H1 (cell line): ENCODE data around the gene NFXL1. TPM values are rescaled to one million over a fixed set of nuclear protein-coding genes. Genes with fewer than 3 reads are reported as not detected.

Experiments used
- CTCF ChIA-PET: fragments of 300-600 bp; sonication (Branson Sonifier 250); formaldehyde crosslinking; loops from one replicate; lab custom pipeline; 2021; ENCODE audit not compliant: partially characterized antibody; lab: Charles Lee
- POLR2A ChIA-PET: fragments of 300-600 bp; sonication (Branson Sonifier 250); formaldehyde crosslinking; loops from one replicate; lab custom pipeline; 2021; ENCODE audit warnings: inconsistent platforms; ENCODE audit not compliant: partially characterized antibody; lab: Charles Lee
- DNase-seq, 2 experiments: peaks; one replicate each; pipeline versions ENCODE4 v3.0.0 to v3.0.0-alpha.2; 2010 to 2022; ENCODE audit warnings: low spot score in 2 of 2, low read depth in 1 of 2, mixed read lengths in 1 of 2
- FAIRE-seq: peaks from 2 replicates; lab custom pipeline; 2011; peaks lifted over from hg19 to GRCh38; lab: Jason Lieb, UNC
- H2AFZ ChIP-seq: 2 replicates; pipeline ENCODE4 v1.8.1; 2012; ENCODE audit warnings: low read length, inconsistent platforms
- H2AK5ac ChIP-seq: 2 replicates; pipeline ENCODE4 v1.6.1; 2013; ENCODE audit warnings: low read depth, low read length
- H2BK120ac ChIP-seq: replicated peaks from 2 replicates; pipeline ENCODE3; 2013; ENCODE audit warnings: low read depth, low read length, inconsistent platforms
- H2BK12ac ChIP-seq: 2 replicates; pipeline ENCODE4 v1.6.1; 2013; ENCODE audit warnings: low read depth, low read length
- H2BK15ac ChIP-seq: 2 replicates; pipeline ENCODE4 v1.6.1; 2013; ENCODE audit warnings: low read length
- H2BK20ac ChIP-seq: 2 replicates; pipeline ENCODE4 v1.6.1; 2013; ENCODE audit warnings: low read length
- H2BK5ac ChIP-seq: 2 replicates; pipeline ENCODE4 v1.6.1; 2013; ENCODE audit warnings: low read depth, low read length
- H3K14ac ChIP-seq: 2 replicates; pipeline ENCODE4 v1.6.1; 2013; ENCODE audit warnings: inconsistent platforms; ENCODE audit not compliant: insufficient read length
- H3K18ac ChIP-seq: 2 replicates; pipeline ENCODE4 v1.6.1; 2013; ENCODE audit warnings: low read length; ENCODE audit errors: extremely low read depth
- H3K23ac ChIP-seq: 2 replicates; pipeline ENCODE4 v1.6.1; 2013; ENCODE audit warnings: inconsistent platforms; ENCODE audit not compliant: insufficient read length
- H3K23me2 ChIP-seq: 2 replicates; pipeline ENCODE4 v1.6.1; 2013; ENCODE audit warnings: low read depth, low read length
- H3K27ac ChIP-seq: 2 replicates; pipeline ENCODE4 v1.6.1; 2011; ENCODE audit warnings: low read depth, low read length, inconsistent platforms
- H3K27me3 ChIP-seq, 4 experiments: replicated peaks in 1 of 4; 1 replicate in 1 of 4; 2 replicates in 3 of 4; pipeline versions ENCODE4 v1.6.1 to v1.8.1; 2011 to 2013; ENCODE audit warnings: low read length in 3 of 4, mild to moderate bottlenecking in 3 of 4, inconsistent platforms in 2 of 4, mixed read lengths in 2 of 4, moderate library complexity in 1 of 4; ENCODE audit not compliant: control insufficient read depth in 3 of 4, insufficient read depth in 3 of 4; ENCODE audit errors: extremely low read depth in 1 of 4
- H3K36me3 ChIP-seq, 4 experiments: 2 replicates each; pipeline versions ENCODE4 v1.6.1 to v1.8.1; 2011 to 2013; ENCODE audit warnings: mild to moderate bottlenecking in 4 of 4, low read length in 3 of 4, moderate library complexity in 2 of 4, control low read depth in 1 of 4, inconsistent platforms in 1 of 4; ENCODE audit not compliant: insufficient read depth in 4 of 4, control insufficient read depth in 2 of 4
- H3K4ac ChIP-seq: replicated peaks from 2 replicates; pipeline ENCODE3; 2013; ENCODE audit warnings: low read length, low read depth, mixed read lengths, inconsistent platforms; ENCODE audit not compliant: insufficient read length
- H3K4me1 ChIP-seq, 4 experiments: replicated peaks in 1 of 4; 1 replicate in 1 of 4; 2 replicates in 3 of 4; pipeline versions ENCODE4 v1.6.1 to v1.8.1; 2011 to 2013; ENCODE audit warnings: low read length in 3 of 4, inconsistent platforms in 2 of 4, mixed read lengths in 1 of 4; ENCODE audit not compliant: insufficient read depth in 4 of 4, control insufficient read depth in 3 of 4
- H3K4me2 ChIP-seq, 2 experiments: 2 replicates each; pipeline versions ENCODE4 v1.6.1 to v1.8.1; 2011 to 2013; ENCODE audit warnings: low read depth in 2 of 2, low read length in 2 of 2, control low read depth in 1 of 2, inconsistent platforms in 1 of 2, mild to moderate bottlenecking in 1 of 2; ENCODE audit not compliant: insufficient read depth in 1 of 2
- H3K4me3 ChIP-seq, 4 experiments: fragments of 200-600, 300-600 bp in 1 of 4; sonication (generic), shearing (Covaris generic), sonication (Bioruptor Twin) in 1 of 4; 2 replicates each; pipeline versions ENCODE4 v1.5.1 to v1.8.1; 2011 to 2016; ENCODE audit warnings: low read length in 4 of 4, low read depth in 3 of 4, control low read depth in 2 of 4, inconsistent platforms in 2 of 4, mild to moderate bottlenecking in 2 of 4, mixed read lengths in 1 of 4, moderate library complexity in 1 of 4; ENCODE audit not compliant: insufficient read depth in 2 of 4; ENCODE audit errors: extremely low read depth in 1 of 4
- H3K56ac ChIP-seq: replicated peaks from 2 replicates; pipeline ENCODE3; 2013; ENCODE audit warnings: low read depth, mild to moderate bottlenecking, mixed read lengths, low read length, inconsistent platforms; ENCODE audit not compliant: insufficient read length
- H3K79me1 ChIP-seq: 2 replicates; pipeline ENCODE4 v1.6.1; 2013; ENCODE audit warnings: low read depth, low read length, control low read depth
- H3K79me2 ChIP-seq, 2 experiments: 2 replicates each; pipeline versions ENCODE4 v1.6.1 to v1.8.1; 2012 to 2013; ENCODE audit warnings: low read length in 2 of 2, mild to moderate bottlenecking in 2 of 2, inconsistent platforms in 1 of 2; ENCODE audit not compliant: insufficient read depth in 2 of 2, control insufficient read depth in 1 of 2
- H3K9ac ChIP-seq, 4 experiments: replicated peaks in 1 of 4; 1 replicate in 1 of 4; 2 replicates in 3 of 4; pipeline versions ENCODE4 v1.6.1 to v1.8.1; 2011 to 2013; ENCODE audit warnings: low read depth in 3 of 4, low read length in 3 of 4, control low read depth in 2 of 4, mild to moderate bottlenecking in 2 of 4, moderate library complexity in 2 of 4, inconsistent platforms in 1 of 4; ENCODE audit errors: extremely low read depth in 1 of 4
- H3K9me3 ChIP-seq, 2 experiments: 2 replicates each; pipeline versions ENCODE4 v1.6.1 to v1.8.1; 2012 to 2013; ENCODE audit warnings: mild to moderate bottlenecking in 2 of 2, moderate library complexity in 2 of 2, control low read depth in 1 of 2, inconsistent platforms in 1 of 2, low read depth in 1 of 2, low read length in 1 of 2, mixed read lengths in 1 of 2; ENCODE audit not compliant: insufficient read depth in 2 of 2
- H4K20me1 ChIP-seq, 2 experiments: replicated peaks in 1 of 2; 2 replicates each; pipeline versions ENCODE3 to v1.8.1; 2011 to 2013; ENCODE audit warnings: inconsistent platforms in 2 of 2, low read length in 2 of 2, mild to moderate bottlenecking in 1 of 2; ENCODE audit not compliant: insufficient read depth in 2 of 2, control insufficient read depth in 1 of 2
- H4K5ac ChIP-seq: 2 replicates; pipeline ENCODE4 v1.6.1; 2013; ENCODE audit warnings: low read length, low read depth, mixed read lengths, inconsistent platforms; ENCODE audit not compliant: insufficient read length
- H4K8ac ChIP-seq: 2 replicates; pipeline ENCODE4 v1.8.0; 2013; ENCODE audit warnings: mild to moderate bottlenecking, moderate library complexity, low read length, inconsistent platforms; ENCODE audit not compliant: insufficient read depth; ENCODE audit errors: extremely low read depth
- H4K91ac ChIP-seq: replicated peaks from 2 replicates; pipeline ENCODE3; 2013; ENCODE audit warnings: low read length, mixed read lengths, inconsistent platforms; ENCODE audit not compliant: insufficient read length
- CTCF ChIP-seq, 3 experiments: IDR thresholded peaks; 1 replicate in 2 of 3; 2 replicates in 1 of 3; pipeline versions ENCODE4 v1.5.1 to v1.6.1; 2011; ENCODE audit warnings: low read length in 3 of 3, mild to moderate bottlenecking in 3 of 3, inconsistent platforms in 2 of 3, low read depth in 1 of 3, moderate library complexity in 1 of 3; ENCODE audit not compliant: insufficient read depth in 1 of 3; ENCODE audit errors: control extremely low read depth in 1 of 3
- FOSL1 ChIP-seq: IDR thresholded peaks from 2 replicates; pipeline ENCODE4 v1.6.1; 2011; ENCODE audit warnings: mild to moderate bottlenecking, low read depth, low read length, moderate library complexity; ENCODE audit not compliant: insufficient read depth
- MAFK ChIP-seq: IDR thresholded peaks from 2 replicates; pipeline ENCODE4 v1.6.1; 2012; ENCODE audit warnings: low read depth, mild to moderate bottlenecking, improper control_type of control experiment, low read length
- MAX ChIP-seq: IDR thresholded peaks from 2 replicates; pipeline ENCODE4 v1.6.1; 2012; ENCODE audit warnings: inconsistent platforms
- RAD21 ChIP-seq, 2 experiments: IDR thresholded peaks in 1 of 2; conservative IDR thresholded peaks in 1 of 2; 2 replicates each; pipeline ENCODE4 v1.6.1; 2011; ENCODE audit warnings: low read depth in 2 of 2, low read length in 2 of 2, improper control_type of control experiment in 1 of 2, inconsistent platforms in 1 of 2, mild to moderate bottlenecking in 1 of 2, moderate library complexity in 1 of 2
- SIRT6 ChIP-seq: IDR thresholded peaks from one replicate; pipeline ENCODE4 v1.7.1; 2012; ENCODE audit warnings: low read length, inconsistent platforms
- SUZ12 ChIP-seq: fragments of 200-600 bp; sonication (generic); IDR thresholded peaks from 2 replicates; pipeline ENCODE4 v1.6.1; 2012; ENCODE audit warnings: mild to moderate bottlenecking, inconsistent platforms, low read length, moderate library complexity, mixed read lengths
- WGBS, 2 experiments: shearing (Covaris generic) in 1 of 2; methylation state at CpG; one replicate each; pipeline versions ENCODE4 v1.1.6 to v1.1.7; 2013 to 2015; ENCODE audit warnings: low lambda C conversion rate in 2 of 2, mixed read lengths in 2 of 2, inconsistent platforms in 1 of 2, low coverage in 1 of 2, missing lambda C conversion rate in 1 of 2; ENCODE audit not compliant: insufficient replicate concordance in 2 of 2, insufficient coverage in 1 of 2, insufficient read length in 1 of 2; ENCODE audit errors: extremely low coverage in 1 of 2, missing lambda C conversion rate in 1 of 2; 5-methylcytosine and 5-hydroxymethylcytosine counted together
- polyA plus RNA-seq, 7 experiments: library from polyadenylated mRNA; depleted of rRNA in 3 of 7; stranded (reverse) in 5 of 7; unstranded in 2 of 7; fragments of >200 nt in 5 of 7; fragments of 200-250 nt in 2 of 7; gene quantifications; 1 replicate in 5 of 7; 2 replicates in 1 of 7; 4 replicates in 1 of 7; pipeline versions ENCODE4 v1.2.1 to v1.2.3, GENCODE V29; 2011 to 2013; ENCODE audit warnings: missing spikeins in 2 of 7, mixed read lengths in 2 of 7
- total RNA-seq: library from RNA; stranded (reverse); fragmentation: NEBNext Ultra II Directional; extraction: Animal tissue kit (Norgen Biotek cat#: 25700); gene quantifications from 2 replicates; pipeline ENCODE4 v1.2.1, GENCODE V29; 2021
- TF ChIP-seq, protein P1 (sequence below): IDR thresholded peaks from 2 replicates; pipeline ENCODE4 v1.6.1; 2011; ENCODE audit warnings: low read depth, mild to moderate bottlenecking, low read length; ENCODE audit not compliant: insufficient read depth

NFXL1 gene
- total and polyA plus RNA-seq, 2 of the 8 experiments (the other 6 are each of a cell fraction or from before 2014, with no cell fraction given), result 10.0 to 29.5 TPM

DNA sequence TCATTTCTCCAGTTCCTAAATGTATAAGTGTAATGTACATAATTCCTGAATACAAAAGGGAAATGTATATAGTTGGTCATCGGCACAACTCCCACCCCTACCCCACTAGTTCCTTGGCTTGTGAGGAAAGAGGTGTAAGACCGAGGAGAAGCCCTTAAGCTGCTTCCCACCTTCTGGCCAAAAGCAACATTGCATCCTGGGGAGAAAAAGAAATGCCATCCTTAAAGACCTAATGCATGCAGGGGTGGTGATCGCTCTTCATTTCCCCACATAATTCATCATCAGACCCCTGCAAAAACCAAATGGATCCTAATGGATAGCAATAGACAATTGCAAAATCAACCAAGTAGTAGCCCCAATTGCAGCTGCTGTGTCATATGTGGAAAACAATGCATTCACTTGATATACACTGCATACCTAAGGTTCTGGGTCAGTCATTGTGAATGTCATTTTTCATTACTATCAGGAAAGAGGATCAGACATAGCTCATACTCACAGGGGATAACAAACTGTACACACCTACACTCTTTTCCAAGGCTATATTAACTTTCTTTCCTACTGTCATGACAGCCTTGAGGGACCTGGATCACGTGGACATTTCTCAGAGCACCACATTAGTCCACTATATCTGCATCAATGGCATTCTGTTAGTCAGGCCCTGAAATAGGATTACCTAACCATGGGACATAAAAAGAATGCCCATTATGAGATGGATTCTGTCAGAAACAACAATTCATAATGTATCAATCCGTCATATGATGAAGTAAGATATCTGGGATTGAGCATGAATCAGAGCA is 31.7 kb upstream of the NFXL1 start:
- ChIA-PET POLR2A (interaction anchor here (0.6 kb wide), 1 partner anchor 109 kb away, joined by 3 read pairs; no protein-coding TSS in a partner anchor), CTCF (interaction anchor here (0.6 to 2.5 kb wide), 13 partner anchors 10 to 233 kb away, joined by 3 to 14 read pairs (median 4); no protein-coding TSS in a partner anchor)
- no peak overlapping the region for H3K4me3 ChIP-seq
- H2BK120ac ChIP-seq, result no peak overlapping the region
- H3K79me1 ChIP-seq, result no peaks in the 10 kb centered on the region
- no peaks in the 10 kb centered on the region for H3K23me2 ChIP-seq
- 87% methylated on average over 5 of the region's 5 CpGs; no CpG with 5 or more reads in 1 of the 2 experiments for WGBS, 2 experiments
- FAIRE-seq, result peak; percentile 42
- DNase-seq, result no peak
- no peak overlapping the region for H3K4me2 ChIP-seq
- no peak overlapping the region for H4K8ac ChIP-seq
- no peaks in the 10 kb centered on the region for H4K20me1 ChIP-seq
- no peak overlapping the region for H3K4ac ChIP-seq
- H3K27me3 ChIP-seq, result no peaks in the 10 kb centered on the region
- H4K5ac ChIP-seq, result no peak overlapping the region
- H3K18ac ChIP-seq, result no peak overlapping the region
- H2BK15ac ChIP-seq, result no peak overlapping the region
- H2BK20ac ChIP-seq, result no peak overlapping the region
- no peak overlapping the region for H3K23ac ChIP-seq
- no peak overlapping the region for H3K14ac ChIP-seq
- H2BK12ac ChIP-seq, result no peak overlapping the region
- no peak overlapping the region for H4K91ac ChIP-seq
- no peak overlapping the region for H3K27ac ChIP-seq
- H2BK5ac ChIP-seq, result no peak overlapping the region
- H3K9me3 ChIP-seq, result no peaks in the 10 kb centered on the region
- H3K56ac ChIP-seq, result no peak overlapping the region
- no peak overlapping the region for H3K9ac ChIP-seq
- no peaks in the 10 kb centered on the region for H3K36me3 ChIP-seq
- H3K79me2 ChIP-seq, result no peaks in the 10 kb centered on the region
- peaks cover 0 to 4% (median 1%) of the 10 kb centered on the region in 4 experiments; a peak in 2 of 7 replicates for H3K4me1 ChIP-seq
- no peak overlapping the region for H2AFZ ChIP-seq
- H2AK5ac ChIP-seq, result no peak overlapping the region
- TF ChIP-seq RAD21 (IDR thresholded peaks at IDR 0.05 in 1 of 2, conservative IDR thresholded peaks at IDR 0.05 in 1 of 2; ENCODE audit: low read depth in 2 of 2, low read length in 2 of 2) (0 out of 4 replicates have a peak, but pooled peaks of 1 of the 2 experiments have one; percentile 4), SIRT6 (no peak), CTCF (IDR thresholded peaks at IDR 0.05; ENCODE audit: control extremely low read depth in 1 of 3, insufficient read depth in 1 of 3, low read depth in 1 of 3, low read length in 3 of 3) (peak in 1 of 3 experiments; percentile 50; a peak in 1 of 4 replicates), SUZ12 (no peak), MAX (no peak), MAFK (no peak), FOSL1 (no peak)
- TF ChIP-seq, protein P1, sequence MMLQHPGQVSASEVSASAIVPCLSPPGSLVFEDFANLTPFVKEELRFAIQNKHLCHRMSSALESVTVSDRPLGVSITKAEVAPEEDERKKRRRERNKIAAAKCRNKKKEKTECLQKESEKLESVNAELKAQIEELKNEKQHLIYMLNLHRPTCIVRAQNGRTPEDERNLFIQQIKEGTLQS, result no peak
